ENCODE data around the gene ELANE.

Gene ELANE

GRCh38 chr19:825897-826644 is 26.0 kb upstream of the ELANE start:
- no peak overlapping the region for H3K4me3 ChIP-seq (ENCODE audit: low read depth, low read length)
- no peak for TF ChIP-seq CTCF (IDR thresholded peaks at IDR 0.05; ENCODE audit: borderline replicate concordance, insufficient read depth, low read depth, low read length)

- no peak overlapping the region for H3K4me3 ChIP-seq (ENCODE audit: low read depth, low read length)
- TF ChIP-seq CTCF (IDR thresholded peaks at IDR 0.05; ENCODE audit: borderline replicate concordance, insufficient read depth, low read depth, low read length) = no peak
Observed at GRCh38 chr19:827314-827709, 24.8 kb upstream of the ELANE start.

- no peak within 1 kb of the TSS for H3K4me3 ChIP-seq (ENCODE audit: low read depth, low read length)
- no peak for TF ChIP-seq CTCF (IDR thresholded peaks at IDR 0.05; ENCODE audit: borderline replicate concordance, insufficient read depth, low read depth, low read length)
Observed at GRCh38 chr19:827710-828321, 24.3 kb upstream of the ELANE start, which contains the start of gene AZU1. TSS of gene AZU1 (plus strand) at chr19:827837. CDS start at chr19:827847, 10 bp downstream.

GRCh38 chr19:829129-829758 is 22.9 kb upstream of the ELANE start:
- H3K4me3 ChIP-seq (ENCODE audit: low read depth, low read length) = no peak overlapping the region
- TF ChIP-seq CTCF (IDR thresholded peaks at IDR 0.05; ENCODE audit: borderline replicate concordance, insufficient read depth, low read depth, low read length) = no peak

- H3K4me3 ChIP-seq (ENCODE audit: low read depth, low read length) = no peak overlapping the region
- TF ChIP-seq CTCF (IDR thresholded peaks at IDR 0.05; ENCODE audit: borderline replicate concordance, insufficient read depth, low read depth, low read length) = no peak
Observed at GRCh38 chr19:831407-832369, 20.4 kb upstream of the ELANE start.

- TF ChIP-seq CTCF (IDR thresholded peaks at IDR 0.05; ENCODE audit: borderline replicate concordance, insufficient read depth, low read depth, low read length) = no peak
Observed at GRCh38 chr19:834216-834615, 17.9 kb upstream of the ELANE start.

More at GRCh38 chr19:834216-834615, 17.9 kb upstream of the ELANE start:
- H3K4me3 ChIP-seq (ENCODE audit: low read depth, low read length) = no peak overlapping the region
